Erythroblast (primary cell): ENCODE data around the gene NHLRC2.
"Not testable (repeated sequence)": the region's sequence is repeated elsewhere in the genome, so short reads cannot be mapped to it uniquely, and the experiment has no call there.

Source experiments
- DNase-seq, 2 experiments: peaks; one replicate each; lab custom pipeline; 2025; lab: John Stamatoyannopoulos, UW
- GATA1 ChIP-seq: IDR thresholded peaks from 2 replicates; pipeline ENCODE4 v1.6.1; 2011; ENCODE audit warnings: low read depth, mild to moderate bottlenecking, control low read depth, low read length, moderate library complexity
- POLR2A ChIP-seq: IDR thresholded peaks from 2 replicates; pipeline ENCODE4 v1.6.1; 2011; ENCODE audit warnings: mild to moderate bottlenecking, low read length

Gene NHLRC2

GRCh38 chr10:113854013-113854760, at the start of gene NHLRC2, which contains the start of gene DCLRE1A:
NHLRC2 (plus strand) TSS chr10:113854661; CDS start chr10:113854873, 212 bp downstream.
DCLRE1A (minus strand) TSS chr10:113854082; CDS start chr10:113853182, 900 bp downstream.
- TF ChIP-seq GATA1 (no peak), POLR2A (peak; percentile 84)
- peak; percentile 90 to 94 for DNase-seq

DNA sequence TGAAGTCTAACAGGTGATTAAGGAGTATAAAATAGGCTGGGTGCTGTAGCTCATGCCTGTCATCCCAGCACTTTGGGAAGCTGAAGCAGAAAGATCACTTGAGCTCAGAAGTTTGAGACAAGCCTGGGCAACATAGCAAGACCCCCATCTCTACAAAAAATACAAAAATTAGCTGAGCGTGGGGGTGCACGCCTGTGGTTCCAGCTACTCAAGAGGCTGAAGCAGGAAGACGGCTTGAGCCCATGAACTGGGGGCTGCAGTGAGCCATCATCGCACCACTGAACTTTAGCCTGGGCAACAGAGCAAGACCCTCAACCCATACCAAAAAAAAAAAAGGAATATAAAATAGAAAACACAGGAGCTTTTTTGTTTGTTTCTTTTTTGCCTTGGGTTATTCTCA, 48.0 kb upstream of the NHLRC2 start:
- DNase-seq, result no peak
- TF ChIP-seq GATA1 (no peak), POLR2A (no peak)

GRCh38 chr10:113808168-113808567, 46.3 kb upstream of the NHLRC2 start:
- TF ChIP-seq GATA1 (no peak), POLR2A (no peak)
- DNase-seq, result no peak

GRCh38 chr10:113814700-113815099, 39.8 kb upstream of the NHLRC2 start:
- DNase-seq, result not testable (repeated sequence)

- peak; percentile 6 to 19 for DNase-seq
- TF ChIP-seq GATA1 (no peak), POLR2A (no peak)
Measured at GRCh38 chr10:113819989-113820388, 34.5 kb upstream of the NHLRC2 start.

DNA sequence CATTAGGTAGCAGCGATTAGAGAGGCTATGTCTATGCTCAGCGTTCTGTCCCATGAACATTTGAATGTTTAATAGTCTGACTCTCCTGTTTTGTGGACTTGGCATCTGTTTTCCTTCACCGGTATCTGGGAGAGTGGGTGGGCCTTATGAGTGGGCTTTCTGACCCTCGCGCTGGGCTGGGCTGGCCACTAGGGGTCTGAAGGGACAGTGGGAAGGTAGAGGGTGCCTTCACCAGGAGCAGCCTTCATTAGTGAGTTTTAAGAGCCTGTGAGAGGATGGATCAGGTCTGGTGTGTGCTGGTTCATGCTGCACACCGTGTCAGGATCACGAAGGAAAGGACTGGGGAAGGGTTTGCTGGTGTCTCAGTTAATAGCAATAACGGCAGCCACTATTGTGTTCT, 34.0 kb upstream of the NHLRC2 start:
- DNase-seq, result peak in 1 of 2 experiments; percentile 6
- no peak for TF ChIP-seq GATA1
- no peak for TF ChIP-seq POLR2A

- DNase-seq, result not testable (repeated sequence)
Measured at GRCh38 chr10:113821306-113821705, 33.2 kb upstream of the NHLRC2 start.

- no peak for TF ChIP-seq POLR2A
- TF ChIP-seq GATA1, result no peak
- peak in 1 of 2 experiments; percentile 27 for DNase-seq
Measured at GRCh38 chr10:113822174-113822573, 32.3 kb upstream of the NHLRC2 start.

- DNase-seq, result peak in 1 of 2 experiments; percentile 31
- TF ChIP-seq POLR2A, result no peak
- no peak for TF ChIP-seq GATA1
Measured at GRCh38 chr10:113823389-113823788, 31.1 kb upstream of the NHLRC2 start.

DNA sequence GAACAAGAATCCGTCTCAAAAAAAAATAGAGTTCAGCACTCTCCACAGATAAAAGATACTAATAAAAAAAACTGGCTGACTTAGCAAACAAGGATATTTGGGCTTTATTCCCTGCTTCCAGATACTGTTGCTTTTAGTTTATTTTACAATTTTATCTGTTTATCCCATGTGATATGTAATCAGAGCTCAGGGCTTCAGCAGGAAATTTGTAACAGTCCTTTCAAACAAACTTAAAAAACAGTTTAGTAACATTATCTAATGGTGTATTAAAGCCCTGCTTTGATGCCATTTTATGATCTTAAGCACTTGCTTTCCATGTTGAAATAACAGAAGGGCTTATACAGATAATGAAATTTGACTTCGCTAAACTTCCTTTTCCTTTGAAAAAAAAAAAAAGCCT, 28.7 kb upstream of the NHLRC2 start:
- DNase-seq, result no peak
- TF ChIP-seq GATA1 (no peak), POLR2A (no peak)

DNA sequence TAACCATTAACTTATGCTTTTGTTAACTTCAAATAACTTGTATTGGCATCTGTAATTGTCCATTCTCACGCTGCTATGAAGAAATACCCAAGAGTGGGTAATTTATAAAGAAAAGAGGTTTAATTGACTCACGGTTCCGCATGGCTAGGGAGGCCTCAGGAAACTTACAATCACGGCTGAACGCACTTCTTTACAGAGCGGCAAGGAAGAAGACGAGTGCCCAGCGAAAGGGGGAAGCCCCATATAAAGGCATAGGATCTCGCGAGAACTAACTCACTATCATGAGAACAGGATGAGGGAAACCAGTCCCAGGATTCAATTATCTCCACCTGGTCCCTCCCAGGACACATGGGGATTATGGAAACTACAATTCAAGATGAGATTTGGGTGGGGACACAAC, 25.9 kb upstream of the NHLRC2 start:
- DNase-seq, result not testable (repeated sequence)

GRCh38 chr10:113842171-113842570, 12.3 kb upstream of the NHLRC2 start:
- DNase-seq, result no peak
- TF ChIP-seq POLR2A (no peak), GATA1 (no peak)

GRCh38 chr10:113843972-113844485, 10.4 kb upstream of the NHLRC2 start:
- TF ChIP-seq GATA1, result no peak
- TF ChIP-seq POLR2A, result peak; percentile 64
- DNase-seq, result peak; percentile 61 to 82

DNA sequence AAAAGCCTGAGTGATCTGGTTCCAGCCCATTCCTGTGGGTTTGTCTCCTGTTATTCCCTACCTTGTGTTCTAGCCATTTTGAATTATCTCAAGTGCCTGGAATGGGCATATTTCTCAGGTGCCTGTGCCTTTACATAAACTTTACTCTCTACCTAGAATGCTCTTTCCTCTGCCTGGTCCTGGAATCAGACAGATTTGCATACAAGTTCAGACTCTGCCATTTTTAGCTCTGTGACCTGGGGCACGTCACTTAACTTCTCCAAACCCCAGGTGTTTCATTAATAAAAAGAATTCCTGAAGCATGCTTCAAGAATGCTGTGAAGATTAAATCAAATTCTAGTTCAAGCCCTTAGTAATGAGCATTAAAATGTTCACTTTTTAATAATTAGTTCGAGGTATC, 8.4 kb upstream of the NHLRC2 start:
- TF ChIP-seq GATA1 (no peak), POLR2A (no peak)

GRCh38 chr10:113849140-113849803, 5.2 kb upstream of the NHLRC2 start:
- no peak for DNase-seq
- TF ChIP-seq POLR2A (no peak), GATA1 (no peak)

More for the DNA sequence above, 8.4 kb upstream of the NHLRC2 start:
- DNase-seq, result no peak
